Rectal smooth muscle tissue (tissue), 1 donor: Measurements from ENCODE around the gene ARL5B.

ENCODE experiments used
- H3K27ac ChIP-seq: one replicate; pipeline ENCODE4 v1.7.0; 2013; ENCODE audit warnings: low read depth, low read length, inconsistent platforms
- H3K27me3 ChIP-seq: one replicate; pipeline ENCODE4 v1.7.0; 2013; ENCODE audit warnings: low read length; ENCODE audit not compliant: control insufficient read depth, insufficient read depth
- H3K36me3 ChIP-seq: one replicate; pipeline ENCODE4 v1.7.0; 2013; ENCODE audit warnings: low read length; ENCODE audit not compliant: control insufficient read depth, insufficient read depth
- H3K4me1 ChIP-seq: one replicate; pipeline ENCODE4 v1.7.0; 2013; ENCODE audit warnings: low read length; ENCODE audit not compliant: control insufficient read depth, insufficient read depth
- H3K4me3 ChIP-seq: one replicate; pipeline ENCODE4 v1.7.0; 2013; ENCODE audit warnings: low read length
- H3K9ac ChIP-seq: one replicate; pipeline ENCODE4 v1.7.0; 2013; ENCODE audit warnings: low read length

Gene ARL5B

DNA sequence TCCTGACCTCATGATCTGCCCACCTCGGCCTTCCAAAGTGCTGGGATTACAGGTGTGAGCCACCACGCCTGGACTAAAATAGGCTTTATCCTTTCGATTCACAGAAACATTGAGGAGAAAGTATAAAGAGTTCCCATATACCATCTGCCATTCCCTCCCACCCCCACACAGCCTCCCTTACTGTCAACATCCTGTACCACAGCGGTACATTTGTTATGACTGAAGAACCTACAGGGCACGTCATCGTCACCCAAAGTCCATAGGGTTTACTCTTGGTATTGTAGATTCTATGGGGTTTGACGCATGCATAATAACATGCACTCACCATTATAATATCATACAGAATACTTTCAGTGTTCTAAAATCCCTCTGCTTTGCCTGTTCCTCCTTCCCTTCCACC lies 28.0 kb downstream of the ARL5B start:
- no peak overlapping the region for H3K4me3 ChIP-seq
- H3K4me1 ChIP-seq: no peaks in the 10 kb centered on the region
- no peaks in the 10 kb centered on the region for H3K36me3 ChIP-seq
- no peaks in the 10 kb centered on the region for H3K27me3 ChIP-seq
- H3K27ac ChIP-seq: no peak overlapping the region
- no peak overlapping the region for H3K9ac ChIP-seq

DNA sequence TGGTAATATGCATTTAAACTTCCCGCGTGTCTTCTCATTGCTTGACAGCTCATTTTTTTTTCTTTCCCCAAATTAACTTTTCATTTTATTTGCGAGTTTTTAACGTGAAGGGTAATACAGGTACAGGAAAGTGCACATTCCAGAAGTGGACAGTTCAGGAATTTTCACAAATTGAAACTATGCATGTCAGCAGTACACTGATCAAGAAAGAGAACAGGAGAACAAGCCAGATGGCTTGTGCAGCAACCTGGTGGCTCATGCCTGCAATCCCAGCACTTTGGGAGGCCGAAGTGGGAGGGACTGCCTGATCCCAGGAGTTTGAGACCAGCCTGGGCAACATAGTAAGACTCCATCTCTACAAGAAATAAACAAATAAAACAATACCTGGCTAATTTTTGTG lies 28.5 kb downstream of the ARL5B start:
- Histone ChIP-seq H3K36me3 (no peaks in the 10 kb centered on the region), H3K4me1 (no peaks in the 10 kb centered on the region), H3K27me3 (no peaks in the 10 kb centered on the region), H3K27ac (no peak overlapping the region), H3K4me3 (no peak overlapping the region), H3K9ac (no peak overlapping the region)

DNA sequence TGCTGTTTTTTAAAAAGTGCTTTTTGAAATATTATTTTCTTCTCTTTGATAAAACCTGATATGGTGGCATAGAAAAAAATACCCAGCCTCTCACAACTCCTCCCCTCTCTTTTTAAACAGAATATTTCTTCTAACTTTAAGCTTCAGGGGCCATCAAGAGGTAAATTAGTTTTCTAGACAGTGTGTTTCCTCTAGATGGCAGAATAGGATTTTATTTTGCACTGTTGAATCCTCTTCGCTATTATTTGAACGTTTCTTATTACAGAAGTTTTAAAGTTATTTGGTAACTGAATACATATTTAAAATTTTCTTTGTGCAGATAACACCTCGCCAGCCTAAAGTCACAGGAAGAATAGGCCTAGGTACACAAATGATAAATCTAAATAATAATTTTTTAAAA lies 30.3 kb downstream of the ARL5B start:
- no peak overlapping the region for H3K9ac ChIP-seq
- H3K4me1 ChIP-seq: no peaks in the 10 kb centered on the region
- H3K4me3 ChIP-seq: no peak overlapping the region
- H3K27me3 ChIP-seq: no peaks in the 10 kb centered on the region
- H3K27ac ChIP-seq: no peak overlapping the region
- no peaks in the 10 kb centered on the region for H3K36me3 ChIP-seq

DNA sequence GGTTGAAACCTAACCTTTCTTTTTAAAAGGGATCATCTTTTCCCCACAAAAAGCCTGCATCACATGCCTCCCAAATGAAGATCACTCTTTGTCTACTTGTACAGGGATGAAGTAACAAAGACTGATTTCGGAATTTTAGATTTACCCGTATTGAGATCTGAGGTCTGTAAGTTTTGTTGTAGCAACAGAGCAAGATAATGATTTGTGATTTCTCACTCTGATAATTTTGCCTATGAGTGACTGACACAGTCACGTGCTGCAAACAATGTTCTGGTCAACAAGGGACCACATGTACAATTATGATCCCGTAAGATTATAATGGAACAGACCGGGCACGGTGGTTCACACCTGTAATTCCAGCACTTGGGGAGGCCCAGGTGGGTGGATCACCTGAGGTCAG lies 31.3 kb downstream of the ARL5B start:
- no peaks in the 10 kb centered on the region for H3K27me3 ChIP-seq
- H3K9ac ChIP-seq: no peak overlapping the region
- H3K27ac ChIP-seq: no peak overlapping the region
- no peaks in the 10 kb centered on the region for H3K36me3 ChIP-seq
- no peak overlapping the region for H3K4me3 ChIP-seq
- H3K4me1 ChIP-seq: no peaks in the 10 kb centered on the region

DNA sequence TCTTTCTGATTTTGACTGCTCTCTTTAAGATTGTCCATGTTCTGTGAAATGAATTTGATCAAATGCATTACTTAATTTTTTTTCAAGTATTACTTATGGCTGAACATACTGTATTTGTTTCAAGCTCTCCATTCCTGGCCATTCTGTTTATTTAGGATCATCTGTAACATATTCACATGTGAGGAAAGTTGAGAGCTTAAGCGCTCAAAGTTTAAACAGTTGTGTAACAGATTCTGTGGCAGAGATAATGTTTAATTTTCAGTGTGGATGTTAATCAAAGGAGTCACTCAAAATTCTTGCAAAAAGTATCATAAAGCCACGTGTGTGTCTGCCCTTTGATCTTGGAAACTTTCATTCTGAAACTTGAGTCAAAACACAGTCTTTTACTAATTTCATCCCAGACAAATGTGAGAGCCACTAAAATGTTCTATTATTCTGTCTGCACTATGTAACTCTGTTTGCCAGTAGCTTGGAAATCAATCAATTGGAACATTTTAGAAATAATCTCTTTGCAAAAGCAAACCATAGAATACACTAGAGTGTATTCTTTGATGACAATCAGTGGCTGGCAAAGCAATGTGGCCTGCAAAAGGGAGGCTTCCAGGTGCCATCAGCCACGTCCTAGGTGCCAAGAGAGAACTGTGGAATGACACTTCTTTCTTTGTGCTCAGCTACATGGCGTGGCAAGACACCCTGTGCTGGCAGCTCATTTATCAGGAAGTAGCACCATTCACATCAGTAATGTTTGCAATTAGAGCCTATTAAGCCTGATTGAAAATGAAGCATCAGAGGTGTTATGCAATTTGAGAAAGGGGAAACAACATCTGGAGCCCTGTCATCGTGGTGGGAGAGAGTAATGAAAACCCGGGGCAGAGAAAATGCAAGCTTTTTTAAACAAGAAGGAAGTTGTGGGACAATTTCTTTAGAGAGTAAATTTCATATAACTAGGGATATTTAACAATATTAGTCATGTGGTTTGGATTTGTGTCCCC lies 40.9 kb downstream of the ARL5B start:
- no peak overlapping the region for H3K9ac ChIP-seq
- H3K4me3 ChIP-seq: no peak overlapping the region
- H3K27me3 ChIP-seq: no peaks in the 10 kb centered on the region
- H3K27ac ChIP-seq: no peak overlapping the region
- H3K36me3 ChIP-seq: no peaks in the 10 kb centered on the region
- no peaks in the 10 kb centered on the region for H3K4me1 ChIP-seq

DNA sequence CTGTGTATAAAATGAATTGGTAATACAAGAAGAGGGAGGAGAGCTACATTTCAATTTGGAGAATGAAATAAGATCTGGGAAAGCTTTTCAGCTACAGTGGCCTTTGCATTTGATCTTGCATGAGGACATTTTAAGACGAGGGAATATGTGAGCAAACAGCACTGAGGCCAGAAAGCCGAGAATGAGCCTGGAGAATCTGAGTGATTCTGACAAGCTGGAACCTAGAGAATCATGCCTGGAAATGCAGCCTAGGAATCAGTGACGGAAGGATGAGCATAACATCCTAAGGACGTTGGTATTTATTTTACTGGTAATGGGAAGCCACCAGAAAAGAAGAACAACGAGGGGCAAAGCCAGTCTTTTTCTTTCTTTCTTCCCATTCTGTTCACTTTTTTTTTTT lies 44.3 kb downstream of the ARL5B start:
- Histone ChIP-seq H3K4me3 (no peak overlapping the region), H3K27me3 (no peaks in the 10 kb centered on the region), H3K27ac (no peak overlapping the region), H3K36me3 (no peaks in the 10 kb centered on the region), H3K4me1 (no peaks in the 10 kb centered on the region), H3K9ac (no peak overlapping the region)

DNA sequence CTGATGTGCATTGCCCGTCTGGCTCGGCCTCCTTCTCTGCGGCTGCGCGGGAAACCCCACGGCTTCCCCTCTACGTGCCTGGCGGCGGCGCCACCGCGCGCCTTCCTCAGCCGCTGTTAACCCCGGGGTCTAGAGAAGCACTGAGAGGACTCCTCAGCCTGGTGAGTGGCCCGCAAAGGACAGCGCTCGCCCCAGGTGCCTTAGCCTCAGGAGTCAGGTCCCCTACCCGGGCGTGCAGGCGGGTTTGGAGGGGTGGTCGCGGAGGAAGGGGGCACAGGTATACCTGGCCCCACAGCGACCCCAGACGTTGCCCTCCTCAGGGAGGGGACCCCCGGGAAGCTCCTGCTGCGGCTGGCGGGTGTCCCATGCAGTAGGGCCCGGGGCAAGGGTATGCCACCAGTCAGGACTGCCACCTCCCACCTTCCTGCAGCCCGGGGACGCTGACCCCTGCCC lies 51.0 kb downstream of the ARL5B start:
- Histone ChIP-seq H3K27ac (no peak overlapping the region), H3K27me3 (no peaks in the 10 kb centered on the region), H3K4me1 (no peaks in the 10 kb centered on the region), H3K4me3 (no peak overlapping the region), H3K36me3 (no peaks in the 10 kb centered on the region), H3K9ac (no peak overlapping the region)

DNA sequence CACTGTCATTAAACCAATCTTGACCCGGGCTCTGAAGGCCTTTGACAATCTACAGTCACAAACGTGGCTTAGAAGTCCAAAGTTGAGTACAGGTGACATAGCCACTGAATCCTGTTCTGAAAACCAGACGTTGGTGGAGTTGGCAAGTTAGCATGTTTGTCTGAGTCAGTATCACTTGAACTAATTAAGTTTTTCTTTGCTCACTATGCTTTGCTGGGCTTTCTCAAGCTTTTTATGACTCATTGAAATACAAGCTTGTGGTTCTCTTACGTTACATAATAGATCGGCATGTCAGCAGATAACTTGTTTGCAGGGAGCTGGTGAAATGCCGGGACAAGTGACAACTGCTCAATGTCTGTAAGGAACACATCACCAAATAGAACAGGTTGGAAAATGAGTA lies 53.8 kb downstream of the ARL5B start:
- Histone ChIP-seq H3K4me1 (no peaks in the 10 kb centered on the region), H3K4me3 (no peak overlapping the region), H3K36me3 (no peaks in the 10 kb centered on the region), H3K27ac (no peak overlapping the region), H3K9ac (no peak overlapping the region), H3K27me3 (no peaks in the 10 kb centered on the region)

DNA sequence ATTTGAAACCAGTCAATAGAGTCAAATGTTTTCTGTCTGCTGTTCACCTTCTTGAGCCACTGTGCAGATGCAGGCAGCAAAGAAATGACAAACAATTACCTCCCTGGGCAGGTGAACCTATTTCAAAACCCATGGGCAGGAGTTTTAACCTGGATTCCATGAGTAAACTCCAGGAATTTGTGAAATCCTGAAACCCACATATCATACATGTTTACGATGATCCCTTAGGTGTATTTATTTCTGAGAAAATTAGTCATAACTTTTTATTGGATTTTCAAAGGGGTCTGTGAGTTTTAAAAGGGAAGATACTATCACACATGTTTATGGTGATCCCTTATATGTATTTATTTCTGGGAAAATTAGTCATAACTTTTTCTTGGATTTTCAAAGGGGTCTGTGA lies 59.8 kb downstream of the ARL5B start:
- no peaks in the 10 kb centered on the region for H3K4me1 ChIP-seq
- no peak overlapping the region for H3K27ac ChIP-seq
- H3K27me3 ChIP-seq: no peaks in the 10 kb centered on the region
- no peak overlapping the region for H3K4me3 ChIP-seq
- no peak overlapping the region for H3K9ac ChIP-seq
- no peaks in the 10 kb centered on the region for H3K36me3 ChIP-seq

DNA sequence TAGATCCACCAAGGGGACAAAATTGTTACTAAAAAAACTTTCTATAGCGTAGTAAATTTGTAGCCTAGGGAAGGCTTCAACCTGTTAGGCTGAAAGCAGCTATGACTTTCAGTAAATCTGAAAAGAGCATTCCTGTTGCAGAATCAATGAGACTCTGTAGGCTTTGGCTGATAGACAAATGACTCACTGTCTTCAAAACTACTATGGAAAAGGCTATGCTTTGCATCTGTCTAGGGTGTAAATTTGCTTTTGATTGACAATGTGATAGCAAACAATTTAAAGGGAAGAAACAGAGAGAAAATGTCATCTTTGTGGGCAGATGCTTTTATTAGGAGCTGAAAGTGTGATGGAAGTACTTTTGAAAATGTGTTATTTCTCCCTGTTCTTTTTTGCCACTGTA lies 60.6 kb downstream of the ARL5B start:
- Histone ChIP-seq H3K27me3 (no peaks in the 10 kb centered on the region), H3K4me1 (no peaks in the 10 kb centered on the region), H3K36me3 (no peaks in the 10 kb centered on the region), H3K4me3 (no peak overlapping the region), H3K9ac (no peak overlapping the region), H3K27ac (no peak overlapping the region)

DNA sequence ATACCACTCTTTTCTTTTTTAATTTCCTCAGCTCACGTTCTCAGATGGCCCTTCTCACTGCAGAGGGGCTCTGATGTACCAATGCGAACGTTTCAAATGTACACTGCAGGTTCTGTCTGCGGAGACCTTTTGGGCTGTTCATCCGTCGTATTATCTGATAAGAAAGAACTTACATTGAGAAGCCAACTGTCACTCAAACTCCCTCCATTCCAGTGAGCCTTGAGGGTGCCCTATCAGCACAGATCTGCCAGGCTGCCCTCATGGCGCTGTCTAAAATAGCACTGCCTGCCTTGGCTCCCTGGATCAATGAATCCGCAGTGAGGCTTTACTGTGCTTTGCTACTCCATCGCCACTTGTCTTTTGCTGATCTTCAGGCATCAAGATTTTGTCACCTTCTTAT lies 61.8 kb downstream of the ARL5B start:
- Histone ChIP-seq H3K4me1 (no peaks in the 10 kb centered on the region), H3K4me3 (no peak overlapping the region), H3K27me3 (no peaks in the 10 kb centered on the region)

DNA sequence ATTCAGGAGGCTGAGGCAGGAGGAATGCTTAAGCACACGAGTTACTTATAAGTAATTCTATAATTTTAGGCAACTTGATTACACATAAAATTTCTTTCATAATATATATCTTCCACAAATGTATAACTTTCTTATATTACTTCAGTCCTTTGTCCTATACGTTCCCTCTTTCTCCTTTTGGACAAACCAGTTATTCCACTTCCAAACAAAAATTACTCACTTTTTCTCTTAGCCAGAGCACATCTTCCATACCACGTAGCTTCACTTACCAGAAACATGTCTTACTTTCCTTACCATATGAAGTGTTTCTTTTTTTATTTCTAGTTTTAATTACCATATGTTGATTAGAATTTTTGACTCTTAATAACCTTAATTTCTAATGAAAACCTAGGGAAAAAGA lies 64.6 kb downstream of the ARL5B start:
- H3K27ac ChIP-seq: no peak overlapping the region
- H3K36me3 ChIP-seq: no peaks in the 10 kb centered on the region
- no peak overlapping the region for H3K4me3 ChIP-seq
- no peaks in the 10 kb centered on the region for H3K4me1 ChIP-seq
- no peak overlapping the region for H3K9ac ChIP-seq
- no peaks in the 10 kb centered on the region for H3K27me3 ChIP-seq

More for the DNA sequence above, 61.8 kb downstream of the ARL5B start:
- Histone ChIP-seq H3K9ac (no peak overlapping the region), H3K27ac (no peak overlapping the region), H3K36me3 (no peaks in the 10 kb centered on the region)
